Kidney (tissue), 14 donors: Measurements from ENCODE around the gene NGRN. TPM values are rescaled to one million over a fixed set of nuclear protein-coding genes. Genes with fewer than 3 reads are reported as not detected.
"Not testable (repeated sequence)": the region's sequence is repeated elsewhere in the genome, so short reads cannot be mapped to it uniquely, and the experiment has no call there.

Source experiments
- DNase-seq, 5 donors: peaks; one replicate each; pipeline ENCODE4 v3.0.0-alpha.2; 2013 to 2020
- FAIRE-seq: peaks from 2 replicates; lab custom pipeline; 2012; peaks lifted over from hg19 to GRCh38; lab: Jason Lieb, UNC
- H3K27ac ChIP-seq, 2 donors: one replicate each; pipeline ENCODE4 v1.7.0; 2013; ENCODE audit warnings: low read depth in 2 of 2, low read length in 2 of 2, inconsistent platforms in 1 of 2
- H3K27me3 ChIP-seq: one replicate; pipeline ENCODE4 v1.7.1; 2013; ENCODE audit warnings: low read length, inconsistent platforms; ENCODE audit not compliant: control insufficient read depth, insufficient read depth
- H3K36me3 ChIP-seq, 3 donors: one replicate each; pipeline versions ENCODE4 v1.7.0 to v1.7.1; 2013; ENCODE audit warnings: low read length in 3 of 3, control low read depth in 1 of 3, inconsistent platforms in 1 of 3; ENCODE audit not compliant: insufficient read depth in 3 of 3, control insufficient read depth in 2 of 3
- H3K4me1 ChIP-seq, 3 donors: one replicate each; pipeline versions ENCODE4 v1.7.0 to v1.7.1; 2013; ENCODE audit warnings: low read length in 3 of 3, inconsistent platforms in 1 of 3, low read depth in 1 of 3; ENCODE audit not compliant: control insufficient read depth in 2 of 3, insufficient read depth in 2 of 3
- H3K4me3 ChIP-seq, 3 donors: one replicate each; pipeline versions ENCODE4 v1.7.0 to v1.8.1; 2013; ENCODE audit warnings: low read length in 3 of 3, control low read depth in 1 of 3, inconsistent platforms in 1 of 3
- H3K9ac ChIP-seq, 3 donors: one replicate each; pipeline versions ENCODE4 v1.7.0 to v1.7.1; 2013; ENCODE audit warnings: low read length in 3 of 3, control low read depth in 1 of 3, inconsistent platforms in 1 of 3
- H3K9me3 ChIP-seq, 3 donors: one replicate each; pipeline versions ENCODE4 v1.7.0 to v1.7.1; 2013; ENCODE audit warnings: low read length in 3 of 3, control low read depth in 1 of 3, inconsistent platforms in 1 of 3; ENCODE audit not compliant: control insufficient read depth in 2 of 3, insufficient read depth in 1 of 3
- intact Hi-C: fragments of 100-400 bp; cut with DNase I; formaldehyde crosslinking; loops from one replicate; pipeline ENCODE4 v1.11.1; 2022
- polyA plus RNA-seq: library from polyadenylated mRNA; stranded (reverse); fragments of 350-450 nt; fragmentation: Illumina TruSeq; extraction: RNeasy Lipid Tissue Mini Kit (QIAGEN cat#74804); gene quantifications from one replicate; pipeline ENCODE4 v1.2.3, GENCODE V29; 2014; ENCODE audit warnings: low read depth, low replicate concordance; ENCODE audit not compliant: insufficient read depth
- total RNA-seq: library from RNA; stranded (reverse); fragmentation: NEBNext Ultra II Directional; extraction: Animal tissue kit (Norgen Biotek cat#: 25700); gene quantifications from one replicate; pipeline ENCODE4 v1.2.1, GENCODE V29; 2021
- TF ChIP-seq, protein P1 (sequence below): IDR thresholded peaks from 3 replicates; pipeline ENCODE4 v1.5.1; 2012; ENCODE audit warnings: mild to moderate bottlenecking, moderate library complexity, borderline replicate concordance; ENCODE audit not compliant: insufficient read depth; ENCODE audit errors: extremely low read depth
- donor health status: control.
- donor health status: control.
- donor health status: control.
- donor health status: control.
- donor health status: control.
- donor health status: DM: yes; HTN: yes; CAD: no.
- donor health status: Normal renal cell carcinoma (clear cell type).

The NGRN gene
- total and polyA plus RNA-seq, 2 donors from 2014 or later = 81.9 to 93.8 TPM

DNA sequence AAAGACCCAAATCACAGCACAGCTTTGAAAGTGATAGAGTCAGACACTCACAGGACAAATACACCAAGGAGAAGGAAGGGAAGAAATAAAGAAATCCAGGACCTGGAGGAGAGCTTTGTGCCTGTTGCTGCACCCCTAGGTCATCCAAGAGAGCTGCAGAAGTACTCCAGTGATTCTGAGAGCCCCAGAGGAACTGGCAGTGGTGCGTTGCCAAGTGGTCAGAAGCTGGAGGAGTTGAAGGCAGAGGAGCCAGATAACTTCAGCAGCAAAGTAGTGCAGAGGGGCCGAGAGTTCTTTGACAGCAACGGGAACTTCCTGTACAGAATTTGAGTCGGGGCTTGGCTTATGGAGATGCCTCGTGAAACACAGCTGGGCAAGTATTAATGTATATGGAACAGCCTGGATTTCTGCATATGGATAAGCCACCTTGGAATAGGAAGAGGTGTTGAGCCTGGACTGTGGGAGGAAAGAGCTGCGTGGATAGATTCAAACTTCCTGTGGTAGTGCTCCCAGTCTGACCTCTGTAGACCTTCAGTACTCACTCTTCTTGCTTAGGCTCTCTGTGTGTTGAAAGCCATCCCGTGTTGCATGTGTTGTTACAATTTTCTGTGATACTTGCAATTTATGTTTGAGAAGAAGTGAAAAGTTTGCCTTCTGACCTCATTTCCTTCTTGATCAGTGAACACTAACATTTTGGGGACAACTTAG is 6.1 kb downstream of the NGRN start:
- intact Hi-C loops = no loop called here
- Histone ChIP-seq H3K27me3 (no peaks in the 10 kb centered on the region), H3K36me3 (peaks cover 2 to 25% (median 9%) of the 10 kb centered on the region in 3 donors), H3K4me1 (peaks cover 0 to 15% (median 6%) of the 10 kb centered on the region in 3 donors), H3K9ac (no peak overlapping the region), H3K27ac (no peak overlapping the region), H3K9me3 (no peaks in the 10 kb centered on the region), H3K4me3 (no peak overlapping the region)
- FAIRE-seq (no peak), DNase-seq (no peak)
- TF ChIP-seq, protein P1, sequence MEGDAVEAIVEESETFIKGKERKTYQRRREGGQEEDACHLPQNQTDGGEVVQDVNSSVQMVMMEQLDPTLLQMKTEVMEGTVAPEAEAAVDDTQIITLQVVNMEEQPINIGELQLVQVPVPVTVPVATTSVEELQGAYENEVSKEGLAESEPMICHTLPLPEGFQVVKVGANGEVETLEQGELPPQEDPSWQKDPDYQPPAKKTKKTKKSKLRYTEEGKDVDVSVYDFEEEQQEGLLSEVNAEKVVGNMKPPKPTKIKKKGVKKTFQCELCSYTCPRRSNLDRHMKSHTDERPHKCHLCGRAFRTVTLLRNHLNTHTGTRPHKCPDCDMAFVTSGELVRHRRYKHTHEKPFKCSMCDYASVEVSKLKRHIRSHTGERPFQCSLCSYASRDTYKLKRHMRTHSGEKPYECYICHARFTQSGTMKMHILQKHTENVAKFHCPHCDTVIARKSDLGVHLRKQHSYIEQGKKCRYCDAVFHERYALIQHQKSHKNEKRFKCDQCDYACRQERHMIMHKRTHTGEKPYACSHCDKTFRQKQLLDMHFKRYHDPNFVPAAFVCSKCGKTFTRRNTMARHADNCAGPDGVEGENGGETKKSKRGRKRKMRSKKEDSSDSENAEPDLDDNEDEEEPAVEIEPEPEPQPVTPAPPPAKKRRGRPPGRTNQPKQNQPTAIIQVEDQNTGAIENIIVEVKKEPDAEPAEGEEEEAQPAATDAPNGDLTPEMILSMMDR = no peak

DNA sequence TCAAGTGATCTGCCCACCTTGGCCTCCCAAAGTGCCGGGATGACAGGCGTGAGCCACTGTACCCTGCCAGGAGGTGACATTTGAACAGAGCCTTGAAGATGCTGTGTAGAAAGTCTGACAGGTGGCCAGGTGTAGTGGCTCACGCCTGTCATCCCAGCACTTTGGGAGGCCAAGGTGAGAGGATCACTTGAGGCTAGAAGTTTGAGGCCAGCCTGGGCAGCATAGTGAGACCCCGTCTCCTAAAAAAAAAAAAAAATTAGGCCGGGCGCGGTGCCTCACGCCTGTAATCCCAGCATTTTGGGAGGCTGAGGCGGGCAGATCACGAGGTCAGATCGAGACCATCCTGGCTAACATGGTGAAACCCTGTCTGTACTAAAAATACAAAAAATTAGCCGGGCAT is 13.0 kb downstream of the NGRN start:
- H3K27me3 ChIP-seq, DNase-seq, H3K9ac ChIP-seq, H3K4me1 ChIP-seq, H3K36me3 ChIP-seq, H3K9me3 ChIP-seq, FAIRE-seq, H3K4me3 ChIP-seq, H3K27ac ChIP-seq, intact Hi-C loops: not testable (repeated sequence)

GRCh38 chr15:90280743-90281142 is 15.3 kb downstream of the NGRN start:
- H3K9me3 ChIP-seq, FAIRE-seq, H3K27ac ChIP-seq, DNase-seq, H3K4me3 ChIP-seq, intact Hi-C loops, H3K9ac ChIP-seq, H3K36me3 ChIP-seq, H3K4me1 ChIP-seq, H3K27me3 ChIP-seq: not testable (repeated sequence)

DNA sequence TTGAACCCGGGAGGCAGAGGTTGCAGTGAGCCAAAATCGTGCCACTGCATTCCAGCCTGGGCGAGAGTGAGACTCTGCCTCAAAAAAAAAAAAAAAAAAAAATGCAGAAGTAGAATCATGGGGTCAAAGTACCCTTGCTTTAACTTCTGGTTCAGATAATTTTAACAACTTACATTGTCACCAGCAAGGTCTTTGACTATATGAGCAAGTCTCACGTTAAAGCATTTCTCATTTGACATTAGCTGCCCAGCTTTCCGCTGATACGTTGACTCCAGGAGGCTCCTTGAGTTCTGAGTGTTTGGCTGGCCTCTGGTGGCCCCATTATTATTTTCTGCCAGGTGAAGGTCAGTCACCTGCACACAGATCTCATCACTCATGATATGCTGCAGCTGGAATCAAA is 16.2 kb downstream of the NGRN start:
- FAIRE-seq = not testable (repeated sequence)

DNA sequence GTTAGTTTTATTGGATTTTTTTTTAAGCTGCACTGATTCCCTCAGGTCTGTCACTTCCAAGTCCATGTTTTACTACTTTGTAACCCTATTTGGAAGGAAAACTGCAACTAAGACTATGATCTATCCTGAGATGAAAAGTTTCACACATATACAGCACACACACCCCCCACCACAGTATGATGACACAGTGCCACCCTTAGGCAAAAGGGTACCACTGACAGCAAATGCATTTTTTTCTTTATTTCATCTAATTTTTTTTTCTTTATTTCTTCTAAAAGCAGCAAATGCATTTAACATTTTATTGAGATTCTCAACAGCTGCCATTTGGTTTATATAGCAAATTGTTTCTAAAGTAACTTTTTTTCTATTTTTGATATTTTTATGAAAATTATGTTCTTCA is 21.2 kb downstream of the NGRN start:
- intact Hi-C loops = no loop called here
- TF ChIP-seq, protein P1 = peak; percentile 31
- Histone ChIP-seq H3K36me3 (no peaks in the 10 kb centered on the region), H3K9me3 (no peaks in the 10 kb centered on the region), H3K27me3 (no peaks in the 10 kb centered on the region), H3K4me1 (no peaks in the 10 kb centered on the region), H3K4me3 (no peak overlapping the region), H3K9ac (no peak overlapping the region), H3K27ac (no peak overlapping the region)
- peak in 2 of 5 donors; percentile 22 to 54 for DNase-seq
- no peak for FAIRE-seq

More for the DNA sequence above, 16.2 kb downstream of the NGRN start:
- H3K27me3 ChIP-seq, H3K27ac ChIP-seq, H3K9ac ChIP-seq, H3K4me3 ChIP-seq, H3K4me1 ChIP-seq, H3K9me3 ChIP-seq, intact Hi-C loops, H3K36me3 ChIP-seq, DNase-seq: not testable (repeated sequence)
